ENCODE measurements around the gene MPL.

DNA sequence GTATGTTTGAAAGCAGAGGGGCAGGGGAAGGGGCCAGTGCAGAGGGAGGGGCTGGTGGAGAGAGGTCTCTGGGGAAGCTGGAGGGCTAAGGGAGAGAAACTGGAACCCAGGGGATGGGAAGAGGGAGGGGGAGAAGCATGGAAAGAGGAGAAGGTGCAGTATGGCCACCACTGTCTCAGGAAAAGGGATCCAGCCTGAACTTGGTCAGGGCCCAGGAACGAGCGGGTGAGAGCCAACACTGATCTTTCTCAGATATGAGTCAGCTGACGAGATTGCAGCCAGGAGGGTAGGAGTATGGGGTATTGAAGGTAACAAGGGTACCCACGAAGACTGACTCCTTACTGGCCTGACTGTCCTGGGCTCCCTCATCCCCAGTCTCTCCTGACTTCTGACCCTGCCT is 18.8 kb upstream of the MPL start:
- no peak for TF ChIP-seq POLR2A (IDR thresholded peaks at IDR 0.05)
- TF ChIP-seq, protein P1, sequence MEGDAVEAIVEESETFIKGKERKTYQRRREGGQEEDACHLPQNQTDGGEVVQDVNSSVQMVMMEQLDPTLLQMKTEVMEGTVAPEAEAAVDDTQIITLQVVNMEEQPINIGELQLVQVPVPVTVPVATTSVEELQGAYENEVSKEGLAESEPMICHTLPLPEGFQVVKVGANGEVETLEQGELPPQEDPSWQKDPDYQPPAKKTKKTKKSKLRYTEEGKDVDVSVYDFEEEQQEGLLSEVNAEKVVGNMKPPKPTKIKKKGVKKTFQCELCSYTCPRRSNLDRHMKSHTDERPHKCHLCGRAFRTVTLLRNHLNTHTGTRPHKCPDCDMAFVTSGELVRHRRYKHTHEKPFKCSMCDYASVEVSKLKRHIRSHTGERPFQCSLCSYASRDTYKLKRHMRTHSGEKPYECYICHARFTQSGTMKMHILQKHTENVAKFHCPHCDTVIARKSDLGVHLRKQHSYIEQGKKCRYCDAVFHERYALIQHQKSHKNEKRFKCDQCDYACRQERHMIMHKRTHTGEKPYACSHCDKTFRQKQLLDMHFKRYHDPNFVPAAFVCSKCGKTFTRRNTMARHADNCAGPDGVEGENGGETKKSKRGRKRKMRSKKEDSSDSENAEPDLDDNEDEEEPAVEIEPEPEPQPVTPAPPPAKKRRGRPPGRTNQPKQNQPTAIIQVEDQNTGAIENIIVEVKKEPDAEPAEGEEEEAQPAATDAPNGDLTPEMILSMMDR (IDR thresholded peaks at IDR 0.05 in 4 of 5, conservative IDR thresholded peaks at IDR 0.05 in 1 of 5), result no peak

All from gastrocnemius medialis (tissue), 4 donors.